Fibroblast of skin of scalp (primary cell): Measurements from ENCODE around the gene ZNF564.
"Not testable (repeated sequence)": the region's sequence is repeated elsewhere in the genome, so short reads cannot be mapped to it uniquely, and the experiment has no call there.

Experiments used
- DNase-seq: peaks from one replicate; pipeline ENCODE4 v3.0.0-alpha.2; 2013

Gene ZNF564

GRCh38 chr19:12496480-12496879, 54.8 kb downstream of the ZNF564 start:
- DNase-seq = no peak

DNA sequence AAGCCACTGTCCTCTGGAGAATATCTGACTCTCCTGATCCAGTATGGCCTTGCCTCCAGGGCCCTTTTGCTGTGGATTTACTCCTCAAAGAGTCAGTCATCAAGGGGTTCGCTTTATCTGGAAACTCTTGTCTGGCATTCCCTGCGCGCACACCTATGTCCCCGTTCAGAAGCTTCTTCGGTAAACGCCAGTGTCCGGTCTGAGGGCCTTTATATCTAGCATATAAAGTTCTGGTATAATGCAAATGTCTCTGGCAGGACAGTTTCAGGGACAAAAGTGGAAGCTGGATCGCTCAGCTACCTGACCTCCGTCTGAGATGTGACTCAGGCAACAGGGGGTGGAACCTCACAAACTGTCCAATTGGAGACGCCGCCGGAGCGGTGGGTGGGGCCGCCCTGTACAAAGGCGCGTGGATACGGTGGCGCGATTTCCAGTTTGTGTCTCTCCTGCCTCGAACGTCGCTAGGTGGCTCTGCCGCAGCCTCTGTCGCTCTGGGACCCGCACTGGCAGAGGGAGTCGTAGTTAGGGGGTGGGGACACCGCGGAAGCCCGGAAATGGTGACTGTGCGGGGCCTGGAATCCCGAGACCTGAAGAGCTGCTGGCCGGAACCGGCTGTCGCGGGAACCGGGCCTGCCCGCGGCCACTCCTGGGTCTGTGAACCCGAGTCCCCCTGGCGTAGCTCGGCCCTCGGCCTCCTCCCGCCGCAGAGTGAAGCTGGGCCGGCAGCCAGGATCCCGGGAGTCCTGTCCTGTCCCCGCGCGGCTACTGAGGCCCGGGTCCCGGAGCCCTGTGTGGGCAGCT, 56.1 kb downstream of the ZNF564 start:
- DNase-seq = peak; percentile 87

DNA sequence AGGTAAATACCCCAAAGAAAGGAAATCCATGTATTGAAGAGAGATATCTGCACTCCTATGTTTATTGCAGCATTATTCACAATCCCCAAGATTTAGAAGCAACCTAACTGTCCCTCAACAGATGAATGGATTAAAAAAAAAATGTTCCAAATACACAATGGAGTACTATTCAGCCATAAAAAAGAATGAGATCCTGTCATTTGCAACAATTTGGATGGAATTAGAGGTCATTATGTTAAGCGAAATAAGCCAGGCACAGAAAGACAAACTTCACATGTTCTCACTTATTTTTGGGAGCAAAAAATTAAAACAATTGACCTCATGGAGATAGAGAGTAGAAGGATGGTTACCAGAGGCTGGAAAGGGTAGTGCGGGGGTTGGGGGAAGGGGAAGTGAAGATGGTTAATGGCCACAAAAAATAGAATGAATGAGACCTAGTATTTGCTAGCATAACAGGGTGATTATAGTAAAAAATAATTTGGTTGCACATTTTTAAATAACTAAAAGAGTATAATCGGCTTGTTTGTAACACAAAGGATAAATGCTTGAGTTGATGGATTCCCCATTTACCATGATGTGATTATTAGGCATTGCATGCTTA, 56.9 kb downstream of the ZNF564 start:
- no peak for DNase-seq

DNA sequence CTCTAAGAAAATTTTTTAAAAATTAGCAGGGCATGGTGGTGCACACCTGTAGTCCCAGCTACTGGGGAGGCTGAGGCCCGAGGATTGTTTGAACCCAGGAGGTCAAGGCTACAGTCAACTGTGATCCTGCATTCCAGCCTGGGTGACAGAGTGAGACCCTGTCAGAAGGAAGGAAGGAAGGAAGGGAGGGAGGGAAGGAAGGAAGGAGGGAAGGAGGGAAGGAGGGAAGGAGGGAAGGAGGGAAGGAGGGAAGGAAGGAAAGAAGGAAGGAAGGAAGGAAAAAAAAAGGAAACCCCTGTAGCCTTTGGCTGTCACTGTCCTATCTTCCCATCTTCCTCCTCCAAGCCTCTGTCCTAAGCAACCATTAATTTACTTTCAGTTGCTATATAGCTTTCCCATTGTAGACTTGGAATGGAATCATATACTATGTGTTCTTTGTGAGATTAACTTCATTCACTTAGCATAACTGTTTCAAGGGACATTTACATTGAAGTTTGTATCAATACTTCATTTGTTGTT, 65.0 kb downstream of the ZNF564 start:
- DNase-seq = not testable (repeated sequence)

- DNase-seq = no peak
Measured at GRCh38 chr19:12485571-12485970, 65.7 kb downstream of the ZNF564 start.

DNA sequence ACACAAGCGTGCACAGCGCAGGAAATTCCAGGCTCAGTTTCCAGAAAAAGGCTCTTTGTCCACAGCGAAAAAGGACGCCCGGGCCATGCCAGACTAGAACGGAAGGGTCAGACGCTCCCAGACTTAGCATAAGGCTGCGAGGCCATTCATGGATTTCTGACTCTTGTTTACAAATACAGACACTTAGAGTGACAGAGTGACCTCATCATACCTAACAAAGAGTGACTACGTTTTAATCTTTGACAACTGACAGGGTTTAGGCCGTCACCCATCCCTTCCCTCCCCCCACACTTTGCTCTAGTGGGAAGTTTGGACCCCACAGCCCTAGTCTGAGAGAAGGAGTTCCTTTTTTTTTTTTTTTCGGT, 66.2 kb downstream of the ZNF564 start:
- no peak for DNase-seq

GRCh38 chr19:12484371-12485051, 66.8 kb downstream of the ZNF564 start, which contains the start of gene ZNF709:
Gene ZNF709, minus strand, starts transcription at chr19:12484816. Its CDS starts 159 bp downstream, at chr19:12484657.
- DNase-seq = peak; percentile 82

DNA sequence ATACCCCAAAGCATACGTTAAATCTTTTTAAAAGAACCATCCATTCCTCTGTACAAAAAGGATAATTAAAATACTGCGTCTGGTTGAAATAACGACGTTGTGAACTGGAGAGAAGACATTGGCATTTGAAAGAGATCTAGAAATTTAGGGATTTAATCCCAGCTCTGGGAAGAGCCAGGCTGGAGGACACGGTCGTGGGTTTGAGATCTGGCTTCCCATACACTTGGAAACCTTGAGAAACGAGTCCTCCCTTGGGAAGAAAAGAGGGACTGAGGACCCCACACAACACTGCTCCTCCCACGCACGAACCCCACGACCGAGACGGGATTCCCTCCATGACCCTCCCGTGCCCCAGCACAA, 67.3 kb downstream of the ZNF564 start:
- no peak for DNase-seq

- no peak for DNase-seq
Measured at GRCh38 chr19:12482509-12482886, 68.8 kb downstream of the ZNF564 start.

GRCh38 chr19:12481781-12482508, 69.3 kb downstream of the ZNF564 start:
- no peak for DNase-seq

DNA sequence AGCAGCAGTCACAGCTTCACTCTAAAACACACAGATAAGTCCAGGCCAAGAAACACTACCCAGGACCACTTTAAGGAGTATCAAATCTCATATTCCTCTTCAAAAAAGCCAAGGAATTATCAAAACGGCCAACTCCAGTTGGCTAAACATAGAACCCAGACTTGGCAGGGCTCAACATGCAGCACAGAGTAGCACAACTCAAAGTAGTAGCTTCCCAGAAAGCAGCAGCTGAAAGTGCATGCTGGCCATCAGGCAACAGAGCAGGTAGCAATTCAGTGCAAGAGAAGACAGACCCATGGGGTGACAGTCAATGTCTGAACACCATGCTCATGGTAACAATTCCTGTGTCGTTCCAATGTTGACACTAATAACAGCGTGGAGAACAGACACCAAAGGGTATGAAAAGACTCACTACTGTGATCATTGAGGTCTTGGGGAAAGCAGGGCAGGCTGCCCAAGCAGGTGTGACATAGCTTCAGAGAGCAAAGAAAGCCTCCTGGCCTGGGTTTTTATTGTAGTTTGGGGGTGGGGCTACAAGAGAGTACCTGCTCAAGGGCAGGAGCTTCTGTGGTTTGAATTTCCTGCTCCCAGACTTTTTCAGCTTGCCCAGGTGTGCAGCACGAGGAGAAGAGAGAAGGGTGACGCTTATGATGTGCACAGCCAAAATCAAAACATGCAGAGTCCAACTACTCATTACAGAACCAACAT, 72.9 kb downstream of the ZNF564 start:
- DNase-seq = no peak
